ENCODE data around the gene CDH16.

The CDH16 gene

DNA sequence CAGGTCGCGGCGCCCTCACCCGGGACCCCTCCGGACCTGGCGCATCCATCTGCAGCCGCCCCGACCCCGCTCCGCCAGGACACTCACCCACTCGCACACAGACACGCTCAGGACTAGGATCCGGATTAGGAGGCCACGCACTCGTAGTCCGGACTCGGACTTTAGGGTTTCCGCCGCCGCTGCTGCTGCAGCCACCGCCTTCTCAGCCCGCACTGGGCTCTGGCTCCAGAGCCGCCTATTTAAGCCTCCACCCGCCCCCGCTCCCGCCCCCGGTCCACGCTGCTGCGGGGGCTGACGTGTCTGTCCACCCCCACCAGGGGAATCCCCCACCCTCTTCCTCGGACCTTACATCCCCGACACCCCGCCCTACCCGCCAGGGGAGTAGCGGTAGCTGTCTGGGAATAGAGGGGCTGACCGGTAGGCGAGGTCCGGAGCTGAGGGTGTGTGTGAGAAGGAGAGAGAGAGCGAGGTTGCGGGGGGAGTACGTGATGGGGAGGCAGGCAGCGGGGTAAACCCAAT, 6.7 kb upstream of the CDH16 start, which contains the start of gene RRAD:
Gene RRAD, minus strand, starts transcription at position 214 of the 519 bp plus-strand sequence. CDS start 356 bp downstream, outside the sequence.
- Mint-ChIP-seq H3K27ac (peak within 1 kb of the TSS; percentile 42), H3K9me3 (no peaks in the 10 kb centered on the region), H3K27me3 (peaks cover 52% of the 10 kb centered on the region), H3K4me3 (peak within 1 kb of the TSS; percentile 74), H3K4me1 (peaks cover 30% of the 10 kb centered on the region), H3K36me3 (peaks cover 11% of the 10 kb centered on the region)
- ATAC-seq, result no peak

DNA sequence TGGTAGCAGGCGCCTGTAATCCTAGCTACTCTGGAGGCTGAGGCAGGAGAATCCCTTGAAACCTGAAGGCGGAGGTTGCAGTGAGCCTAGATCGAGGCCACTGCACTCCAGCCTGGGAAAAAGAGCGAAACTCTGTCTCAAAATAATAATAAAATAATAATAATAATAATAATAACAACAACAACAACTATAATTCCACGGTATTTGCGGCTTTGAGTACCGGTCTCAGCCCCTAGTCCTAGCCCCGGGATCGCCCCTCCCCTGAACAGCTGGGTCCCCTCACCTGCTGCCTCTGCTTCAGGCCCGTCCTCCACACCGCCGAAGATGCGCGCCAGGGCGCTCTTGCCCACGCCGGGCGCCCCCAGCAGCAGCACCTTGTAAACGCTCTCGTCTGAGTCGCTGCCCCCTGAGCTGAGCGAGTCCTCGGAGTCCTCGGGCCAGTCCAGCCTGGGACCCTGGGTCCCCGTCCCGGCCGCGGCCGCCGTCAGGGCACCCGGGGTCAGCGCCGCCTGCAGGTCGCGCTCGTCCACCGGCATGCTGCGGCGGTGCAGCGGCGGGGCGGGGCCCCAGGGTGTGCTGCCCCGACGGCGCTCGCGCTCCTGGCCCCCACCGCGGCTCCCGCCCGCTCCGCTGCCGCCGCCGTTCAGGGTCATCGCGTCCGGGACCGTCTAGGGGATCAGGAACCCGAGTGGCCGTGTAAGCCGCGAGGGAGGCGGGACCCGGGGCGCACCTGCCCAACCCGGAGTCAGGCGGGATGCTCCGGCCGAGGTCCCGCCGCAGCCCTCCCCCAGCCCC, 6.0 kb upstream of the CDH16 start:
- H3K9me3 Mint-ChIP-seq, result no peaks in the 10 kb centered on the region
- peak overlapping the region; percentile 42 for H3K27ac Mint-ChIP-seq
- peak overlapping the region; percentile 74 for H3K4me3 Mint-ChIP-seq
- ATAC-seq, result peak; percentile 54
- peaks cover 11% of the 10 kb centered on the region for H3K36me3 Mint-ChIP-seq
- H3K27me3 Mint-ChIP-seq, result peaks cover 58% of the 10 kb centered on the region
- H3K4me1 Mint-ChIP-seq, result peaks cover 30% of the 10 kb centered on the region

- ATAC-seq, result no peak
- no peak overlapping the region for H3K4me3 Mint-ChIP-seq
- H3K4me1 Mint-ChIP-seq, result peaks cover 30% of the 10 kb centered on the region
- H3K9me3 Mint-ChIP-seq, result no peaks in the 10 kb centered on the region
- H3K27ac Mint-ChIP-seq, result no peak overlapping the region
- H3K36me3 Mint-ChIP-seq, result peaks cover 11% of the 10 kb centered on the region
- H3K27me3 Mint-ChIP-seq, result peaks cover 66% of the 10 kb centered on the region
Observed at GRCh38 chr16:66923866-66924265, 5.2 kb upstream of the CDH16 start.

DNA sequence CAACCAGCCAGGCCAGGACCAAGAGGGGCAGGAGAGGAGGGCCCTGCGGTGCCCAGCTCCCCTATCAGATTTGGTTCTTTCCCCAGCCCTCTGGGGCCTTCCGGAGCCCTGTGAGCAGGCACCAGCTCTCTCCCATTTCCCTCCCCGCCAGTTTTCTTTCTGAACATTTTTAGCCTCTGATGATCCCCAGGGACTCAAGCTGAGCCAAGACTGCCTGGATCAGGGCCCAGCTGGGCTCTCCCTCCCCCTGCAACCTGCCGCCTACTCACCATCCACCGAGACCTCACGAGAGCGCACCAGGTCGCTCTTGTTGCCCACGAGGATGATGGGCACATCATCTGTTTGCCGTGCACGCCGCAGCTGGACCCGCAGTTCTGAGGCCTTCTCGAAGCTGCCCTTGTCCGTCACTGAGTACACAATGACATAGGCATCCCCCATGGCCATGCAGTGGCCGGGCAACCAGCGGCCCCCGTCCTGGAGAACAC, 4.6 kb upstream of the CDH16 start:
- H3K27me3 Mint-ChIP-seq, result peaks cover 66% of the 10 kb centered on the region
- peaks cover 30% of the 10 kb centered on the region for H3K4me1 Mint-ChIP-seq
- H3K4me3 Mint-ChIP-seq, result no peak overlapping the region
- ATAC-seq, result no peak
- peaks cover 8% of the 10 kb centered on the region for H3K36me3 Mint-ChIP-seq
- no peak overlapping the region for H3K27ac Mint-ChIP-seq
- H3K9me3 Mint-ChIP-seq, result no peaks in the 10 kb centered on the region

DNA sequence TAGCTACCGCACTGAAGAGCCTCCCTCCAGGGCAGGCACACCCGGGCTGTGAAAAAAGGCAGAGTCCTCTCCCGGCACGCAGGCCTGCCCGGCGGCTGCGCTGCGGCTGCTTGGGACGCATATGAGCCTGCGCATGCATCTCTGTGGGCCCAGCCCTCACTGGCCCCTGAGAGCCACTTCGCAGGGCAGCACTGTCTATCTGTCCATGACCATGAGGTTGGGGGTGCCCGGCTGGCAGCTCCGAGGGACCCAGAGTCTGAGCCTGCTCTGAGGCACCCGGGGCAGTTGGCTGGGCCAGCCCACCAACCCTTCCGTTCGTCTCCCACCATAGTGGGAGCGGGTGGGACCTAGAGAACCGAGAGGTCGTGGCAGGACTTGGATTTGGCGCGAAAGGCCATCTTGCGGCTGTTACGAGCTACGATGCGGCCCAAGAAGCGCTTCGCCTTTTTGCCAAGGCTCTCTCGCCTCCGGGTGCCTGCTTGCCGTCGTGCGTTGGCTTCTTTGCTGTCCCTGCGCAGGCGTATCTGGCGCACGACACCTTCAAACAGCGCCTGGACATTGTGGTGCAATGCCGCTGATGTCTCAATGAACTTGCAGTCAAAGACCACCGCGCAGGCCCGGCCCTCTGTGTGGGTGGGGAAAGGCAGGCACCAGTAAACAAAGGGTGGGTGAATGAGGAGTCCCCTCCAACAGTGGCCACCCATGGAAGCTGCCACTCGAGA, 3.2 kb upstream of the CDH16 start:
- Mint-ChIP-seq H3K4me1 (peaks cover 26% of the 10 kb centered on the region), H3K36me3 (no peaks in the 10 kb centered on the region), H3K27me3 (peaks cover 66% of the 10 kb centered on the region), H3K27ac (no peak overlapping the region), H3K4me3 (no peak overlapping the region), H3K9me3 (no peaks in the 10 kb centered on the region)
- no peak for ATAC-seq

DNA sequence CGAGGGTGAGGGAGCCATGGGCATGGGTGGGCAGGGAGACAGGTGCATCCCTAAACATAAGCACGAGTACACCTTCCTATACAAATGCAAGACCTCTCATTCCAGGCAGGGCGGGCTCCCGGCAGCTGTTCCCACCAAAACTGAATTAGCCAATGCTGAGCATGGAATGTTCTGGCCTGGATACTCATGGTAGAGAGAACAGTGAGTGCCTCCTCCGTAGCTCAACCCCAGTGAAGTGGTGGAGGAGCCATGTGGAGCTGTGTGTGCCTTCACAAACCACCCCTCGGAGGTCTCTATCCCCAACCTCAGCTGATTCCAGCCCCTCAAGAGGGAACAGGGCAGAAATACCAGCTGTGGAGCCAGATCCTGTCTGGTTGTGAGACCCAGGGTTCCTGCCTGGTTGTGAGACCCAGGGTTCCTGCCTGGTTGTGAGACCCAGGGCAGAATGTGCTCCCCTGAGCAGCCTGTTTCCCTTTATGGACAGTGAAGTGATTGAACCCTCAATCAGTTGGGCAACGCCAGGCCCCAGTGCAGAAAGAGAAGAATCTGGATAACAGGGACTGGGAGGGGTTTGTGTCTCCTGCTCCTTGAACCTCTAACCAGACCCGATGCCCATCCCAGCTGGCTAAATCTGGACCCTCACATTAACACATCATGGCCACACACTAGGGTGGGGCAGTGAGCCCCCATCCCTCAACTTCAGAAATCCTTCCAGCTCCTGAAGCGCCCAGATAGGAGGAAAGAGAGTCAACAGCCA, 2.4 kb upstream of the CDH16 start:
- H3K9me3 Mint-ChIP-seq, result no peaks in the 10 kb centered on the region
- peaks cover 22% of the 10 kb centered on the region for H3K4me1 Mint-ChIP-seq
- ATAC-seq, result no peak
- H3K27ac Mint-ChIP-seq, result no peak overlapping the region
- peaks cover 62% of the 10 kb centered on the region for H3K27me3 Mint-ChIP-seq
- no peaks in the 10 kb centered on the region for H3K36me3 Mint-ChIP-seq
- no peak overlapping the region for H3K4me3 Mint-ChIP-seq

DNA sequence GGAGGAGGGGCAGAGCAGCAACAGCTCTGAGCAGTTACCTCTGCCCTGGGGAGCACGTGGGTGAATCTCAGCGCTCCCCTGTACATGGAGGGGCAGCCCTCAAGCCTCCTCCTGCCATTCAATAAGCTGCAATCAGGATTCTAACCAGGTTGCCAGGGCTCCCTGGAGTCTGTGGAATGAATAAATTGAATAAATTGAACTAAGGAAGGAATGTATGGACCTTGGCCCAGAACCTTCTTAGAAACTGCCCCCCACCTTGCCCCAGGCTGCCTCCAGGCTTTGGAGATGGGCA, 1.6 kb upstream of the CDH16 start:
- ATAC-seq, result no peak
- H3K27me3 Mint-ChIP-seq, result peaks cover 62% of the 10 kb centered on the region
- H3K9me3 Mint-ChIP-seq, result no peaks in the 10 kb centered on the region
- no peaks in the 10 kb centered on the region for H3K36me3 Mint-ChIP-seq
- H3K27ac Mint-ChIP-seq, result no peak overlapping the region
- H3K4me1 Mint-ChIP-seq, result peaks cover 13% of the 10 kb centered on the region
- H3K4me3 Mint-ChIP-seq, result no peak overlapping the region

GRCh38 chr16:66919569-66920298, 1.0 kb upstream of the CDH16 start:
- Mint-ChIP-seq H3K9me3 (no peaks in the 10 kb centered on the region), H3K4me3 (no peak overlapping the region), H3K36me3 (no peaks in the 10 kb centered on the region), H3K27ac (no peak overlapping the region), H3K4me1 (peaks cover 12% of the 10 kb centered on the region), H3K27me3 (peaks cover 62% of the 10 kb centered on the region)
- ATAC-seq, result no peak

- Mint-ChIP-seq H3K4me1 (peaks cover 4% of the 10 kb centered on the region), H3K27ac (no peak overlapping the region), H3K27me3 (peaks cover 55% of the 10 kb centered on the region), H3K9me3 (no peaks in the 10 kb centered on the region), H3K4me3 (no peak overlapping the region), H3K36me3 (no peaks in the 10 kb centered on the region)
- ATAC-seq, result no peak
Observed at GRCh38 chr16:66918355-66918754, 330 bp downstream of the CDH16 start.

DNA sequence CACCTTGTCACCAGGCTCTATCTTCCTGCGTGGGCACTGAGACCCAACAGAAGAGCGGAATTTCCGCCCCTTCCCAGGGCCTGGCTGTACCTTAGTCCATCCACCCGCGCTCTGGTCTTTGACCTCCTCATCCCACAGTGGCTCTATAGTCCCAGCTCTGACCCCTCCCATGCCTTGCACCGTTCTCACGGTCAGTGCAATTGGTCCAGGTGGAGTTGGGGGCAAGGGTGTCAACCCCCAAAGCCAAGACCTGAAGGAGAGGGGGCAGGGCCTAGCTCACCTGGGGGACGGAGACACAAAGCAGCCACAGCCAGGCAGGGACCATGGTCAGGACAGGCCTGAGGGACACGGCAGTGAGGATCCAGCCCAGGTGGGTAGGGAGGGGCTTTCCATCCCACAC, 944 bp downstream of the CDH16 start:
- no peak overlapping the region for H3K4me3 Mint-ChIP-seq
- H3K27me3 Mint-ChIP-seq, result peaks cover 48% of the 10 kb centered on the region
- ATAC-seq, result no peak
- H3K9me3 Mint-ChIP-seq, result no peaks in the 10 kb centered on the region
- no peaks in the 10 kb centered on the region for H3K4me1 Mint-ChIP-seq
- no peak overlapping the region for H3K27ac Mint-ChIP-seq
- no peaks in the 10 kb centered on the region for H3K36me3 Mint-ChIP-seq

DNA sequence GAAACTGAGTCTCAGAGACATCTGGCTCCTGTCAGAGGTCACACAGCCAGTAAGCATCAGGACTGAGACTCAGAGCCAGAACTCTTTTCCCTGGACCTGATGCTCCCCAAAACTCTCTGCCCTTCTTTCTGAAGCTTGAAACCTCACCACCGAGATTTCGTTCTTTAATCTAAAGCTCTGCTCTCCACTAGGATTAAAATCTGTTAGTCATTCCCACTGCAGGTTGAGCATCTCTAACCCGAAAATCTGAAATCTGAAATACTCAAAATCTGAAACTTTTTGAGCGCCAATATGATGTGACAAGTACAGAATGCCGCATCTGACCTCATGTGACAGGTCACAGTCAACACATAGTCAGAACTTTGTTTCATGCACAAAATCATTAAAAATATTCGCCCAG, 2.2 kb downstream of the CDH16 start:
- H3K27ac Mint-ChIP-seq, result no peak overlapping the region
- no peaks in the 10 kb centered on the region for H3K4me1 Mint-ChIP-seq
- no peaks in the 10 kb centered on the region for H3K9me3 Mint-ChIP-seq
- no peaks in the 10 kb centered on the region for H3K36me3 Mint-ChIP-seq
- H3K4me3 Mint-ChIP-seq, result no peak overlapping the region
- ATAC-seq, result no peak
- peaks cover 53% of the 10 kb centered on the region for H3K27me3 Mint-ChIP-seq

GRCh38 chr16:66915041-66915440, 3.6 kb downstream of the CDH16 start:
- peaks cover 45% of the 10 kb centered on the region for H3K27me3 Mint-ChIP-seq

GRCh38 chr16:66914541-66914940, 4.1 kb downstream of the CDH16 start:
- peaks cover 40% of the 10 kb centered on the region for H3K27me3 Mint-ChIP-seq
- no peak for ATAC-seq
- H3K36me3 Mint-ChIP-seq, result no peaks in the 10 kb centered on the region
- no peaks in the 10 kb centered on the region for H3K4me1 Mint-ChIP-seq
- no peak overlapping the region for H3K27ac Mint-ChIP-seq
- no peak overlapping the region for H3K4me3 Mint-ChIP-seq
- no peaks in the 10 kb centered on the region for H3K9me3 Mint-ChIP-seq

More at GRCh38 chr16:66915041-66915440, 3.6 kb downstream of the CDH16 start:
- Mint-ChIP-seq H3K36me3 (no peaks in the 10 kb centered on the region), H3K4me1 (no peaks in the 10 kb centered on the region), H3K4me3 (no peak overlapping the region), H3K9me3 (no peaks in the 10 kb centered on the region), H3K27ac (no peak overlapping the region)
- no peak for ATAC-seq

- Mint-ChIP-seq H3K9me3 (no peaks in the 10 kb centered on the region), H3K4me3 (no peak overlapping the region), H3K27me3 (peaks cover 33% of the 10 kb centered on the region), H3K4me1 (no peaks in the 10 kb centered on the region), H3K36me3 (no peaks in the 10 kb centered on the region), H3K27ac (no peak overlapping the region)
- no peak for ATAC-seq
Observed at GRCh38 chr16:66913711-66914110, 5.0 kb downstream of the CDH16 start.

- Mint-ChIP-seq H3K27me3 (peaks cover 39% of the 10 kb centered on the region), H3K9me3 (no peaks in the 10 kb centered on the region), H3K4me1 (no peaks in the 10 kb centered on the region), H3K4me3 (no peak overlapping the region), H3K36me3 (no peaks in the 10 kb centered on the region), H3K27ac (no peak overlapping the region)
- ATAC-seq, result no peak
Observed at GRCh38 chr16:66913081-66913480, 5.6 kb downstream of the CDH16 start.
